SK-N-SH (cell line): Measurements from ENCODE around the gene HS2ST1. TPM values are rescaled to one million over a fixed set of nuclear protein-coding genes. Genes with fewer than 3 reads are reported as not detected.

ENCODE experiments used
- CTCF ChIA-PET: fragments of 300-600, 350-600 bp; formaldehyde crosslinking; extraction: SDS; loops from one replicate; lab custom pipeline; 2021; lab: Yijun Ruan, JAX
- POLR2A ChIA-PET: fragments of 350-600 bp; sonication (Branson Sonifier 250); formaldehyde crosslinking; extraction: SDS; loops from one replicate; lab custom pipeline; 2020; ENCODE audit warnings: antibody characterized with exemption, inconsistent platforms; lab: Yijun Ruan, JAX
- DNase-seq: peaks from one replicate; pipeline ENCODE4 v3.0.0; 2012
- H2AFZ ChIP-seq: fragments of 200-600 bp; sonication (generic); 2 replicates; pipeline ENCODE4 v1.8.1; 2016; ENCODE audit warnings: antibody characterized with exemption, mild to moderate bottlenecking, low read depth
- H3F3A ChIP-seq: fragments of 200-600 bp; sonication (generic); replicated peaks from 2 replicates; pipeline ENCODE3; 2016; ENCODE audit warnings: antibody characterized with exemption, mild to moderate bottlenecking; ENCODE audit not compliant: insufficient read depth
- H3K27ac ChIP-seq, 2 experiments: fragments of 200-500 bp in 1 of 2; fragments of 200-600 bp in 1 of 2; sonication (Bioruptor generic) in 1 of 2; sonication (generic), shearing (Covaris generic) in 1 of 2; 2 replicates each; pipeline versions ENCODE4 v1.5.1 to v1.6.1; 2014 to 2016; ENCODE audit warnings: low read depth in 2 of 2, inconsistent platforms in 1 of 2, low read length in 1 of 2, mild to moderate bottlenecking in 1 of 2, mixed read lengths in 1 of 2
- H3K27me3 ChIP-seq: fragments of 200-600 bp; sonication (generic), shearing (Covaris generic); 2 replicates; pipeline ENCODE4 v1.6.1; 2016; ENCODE audit warnings: mixed run types; ENCODE audit not compliant: insufficient read depth
- H3K36me3 ChIP-seq, 2 experiments: fragments of 200-500 bp in 1 of 2; fragments of 200-600 bp in 1 of 2; sonication (Bioruptor generic) in 1 of 2; sonication (generic) in 1 of 2; replicated peaks in 1 of 2; 2 replicates each; pipeline versions ENCODE3 to v1.5.1; 2014 to 2016; ENCODE audit warnings: low read length in 1 of 2, mild to moderate bottlenecking in 1 of 2; ENCODE audit not compliant: insufficient read depth in 2 of 2, control insufficient read depth in 1 of 2
- H3K4me1 ChIP-seq, 2 experiments: fragments of 200-500 bp in 1 of 2; fragments of 200-600 bp in 1 of 2; sonication (Bioruptor generic) in 1 of 2; sonication (generic), shearing (Covaris generic) in 1 of 2; 2 replicates each; pipeline versions ENCODE4 v1.5.1 to v1.6.1; 2014 to 2016; ENCODE audit warnings: low read depth in 1 of 2, low read length in 1 of 2, mixed run types in 1 of 2; ENCODE audit not compliant: insufficient read depth in 2 of 2, control insufficient read depth in 1 of 2
- H3K4me2 ChIP-seq: fragments of 200-600 bp; sonication (generic), shearing (Covaris generic); 2 replicates; pipeline ENCODE4 v1.6.1; 2017; ENCODE audit warnings: mixed run types
- H3K4me3 ChIP-seq, 2 experiments: fragments of 200-500 bp in 1 of 2; fragments of 200-600 bp in 1 of 2; sonication (Bioruptor generic) in 1 of 2; sonication (generic), shearing (Covaris generic) in 1 of 2; 2 replicates each; pipeline versions ENCODE4 v1.5.1 to v1.8.1; 2014 to 2016; ENCODE audit warnings: low read depth in 2 of 2, inconsistent platforms in 1 of 2, low read length in 1 of 2, mild to moderate bottlenecking in 1 of 2, mixed read lengths in 1 of 2, moderate library complexity in 1 of 2
- H3K79me2 ChIP-seq: fragments of 200-600 bp; sonication (generic); 2 replicates; pipeline ENCODE4 v1.8.1; 2017; ENCODE audit warnings: mild to moderate bottlenecking; ENCODE audit not compliant: insufficient read depth
- H3K9ac ChIP-seq: fragments of 200-600 bp; sonication (generic); 2 replicates; pipeline ENCODE4 v1.6.1; 2017; ENCODE audit warnings: mixed run types
- H3K9me2 ChIP-seq: fragments of 200-600 bp; sonication (generic); 2 replicates; pipeline ENCODE4 v1.6.1; 2017; ENCODE audit warnings: mixed run types
- H3K9me3 ChIP-seq: fragments of 200-600 bp; sonication (generic); 2 replicates; pipeline ENCODE4 v1.6.1; 2017; ENCODE audit warnings: mixed run types, mild to moderate bottlenecking, moderate library complexity
- H4K20me1 ChIP-seq: fragments of 200-600 bp; sonication (generic); 2 replicates; pipeline ENCODE4 v1.6.1; 2017; ENCODE audit warnings: mild to moderate bottlenecking, mixed run types; ENCODE audit not compliant: insufficient read depth
- CTCF ChIP-seq: fragments of 200-600 bp; sonication (generic); IDR thresholded peaks from 2 replicates; pipeline ENCODE4 v1.6.1; 2017; ENCODE audit warnings: antibody characterized with exemption, mild to moderate bottlenecking, moderate library complexity
- ELF1 ChIP-seq: IDR thresholded peaks from 2 replicates; pipeline ENCODE4 v1.4.0; 2012
- EP300 ChIP-seq, 2 experiments: IDR thresholded peaks; 2 replicates each; pipeline versions ENCODE4 v1.4.0 to v1.6.1; 2012; ENCODE audit warnings: borderline replicate concordance in 1 of 2, low read depth in 1 of 2, low read length in 1 of 2
- EZH2phosphoT487 ChIP-seq: fragments of 200-600 bp; sonication (generic); IDR thresholded peaks from 2 replicates; pipeline ENCODE4 v1.6.1; 2017; ENCODE audit warnings: low read depth, mixed run types, mild to moderate bottlenecking, antibody characterized with exemption, moderate library complexity, borderline replicate concordance
- FOSL2 ChIP-seq: IDR thresholded peaks from 2 replicates; pipeline ENCODE4 v1.4.0; 2012; ENCODE audit warnings: low read depth, mild to moderate bottlenecking, moderate library complexity, borderline replicate concordance
- GATA2 ChIP-seq: sonication (generic); formaldehyde crosslinking; IDR thresholded peaks from 2 replicates; pipeline ENCODE4 v1.5.0; 2020; ENCODE audit warnings: mild to moderate bottlenecking, missing genetic modification reagents
- MEF2A ChIP-seq: IDR thresholded peaks from 2 replicates; pipeline ENCODE4 v1.4.0; 2012; ENCODE audit warnings: low read depth, borderline replicate concordance
- NFIC ChIP-seq: IDR thresholded peaks from 2 replicates; pipeline ENCODE4 v1.4.0; 2012; ENCODE audit warnings: borderline replicate concordance
- PBX3 ChIP-seq: IDR thresholded peaks from 2 replicates; pipeline ENCODE4; 2012
- POLR2AphosphoS5 ChIP-seq: IDR thresholded peaks from 2 replicates; pipeline ENCODE4 v1.6.1; 2012; ENCODE audit warnings: low read depth, low read length
- RCOR1 ChIP-seq: fragments of 150-350 bp; IDR thresholded peaks from 2 replicates; pipeline ENCODE4 v1.6.1; 2017; ENCODE audit warnings: antibody characterized with exemption, low read length
- REST ChIP-seq: IDR thresholded peaks from 2 replicates; pipeline ENCODE4 v1.6.1; 2012; ENCODE audit warnings: mild to moderate bottlenecking, low read depth, low read length, moderate library complexity
- RFX5 ChIP-seq: IDR thresholded peaks from 2 replicates; pipeline ENCODE4 v1.6.1; 2012; ENCODE audit warnings: mild to moderate bottlenecking, improper control_type of control experiment, low read length
- TAF1 ChIP-seq: IDR thresholded peaks from 2 replicates; pipeline ENCODE4 v1.6.1; 2012; ENCODE audit warnings: low read depth, mild to moderate bottlenecking, low read length, moderate library complexity, borderline replicate concordance
- USF1 ChIP-seq: IDR thresholded peaks from 2 replicates; pipeline ENCODE4 v1.4.0; 2012; ENCODE audit warnings: low read depth, borderline replicate concordance
- YY1 ChIP-seq: IDR thresholded peaks from 2 replicates; pipeline ENCODE4 v1.4.0; 2012; ENCODE audit warnings: low read depth, mild to moderate bottlenecking
- ZBTB33 ChIP-seq: IDR thresholded peaks from 2 replicates; pipeline ENCODE4 v1.4.0; 2012; ENCODE audit warnings: low read depth, borderline replicate concordance
- WGBS: methylation state at CpG from one replicate; pipeline ENCODE4 v1.1.6; 2017; ENCODE audit warnings: low lambda C conversion rate; 5-methylcytosine and 5-hydroxymethylcytosine counted together
- polyA plus RNA-seq, 3 experiments: library from polyadenylated mRNA; depleted of rRNA; stranded (reverse); fragments of >200 nt; gene quantifications; 2 replicates each; pipeline ENCODE4 v1.2.3, GENCODE V29; 2012

HS2ST1 gene
- polyA plus RNA-seq, 1 of the 3 experiments (the other 2 are of a cell fraction): 16.6 TPM

GRCh38 chr1:87127581-87127980, 213.1 kb downstream of the HS2ST1 start (continued):
- TF ChIP-seq ZBTB33 (no peak), POLR2AphosphoS5 (no peak), EZH2phosphoT487 (no peak)

GRCh38 chr1:87129038-87129437, 214.6 kb downstream of the HS2ST1 start:
- Histone ChIP-seq H3K4me1 (no peaks in the 10 kb centered on the region; a peak in 1 of 4 replicates), H2AFZ (no peak overlapping the region), H3K9me2 (no peaks in the 10 kb centered on the region), H3K27ac (no peak overlapping the region), H3K79me2 (no peaks in the 10 kb centered on the region), H3K4me2 (no peak overlapping the region), H4K20me1 (no peaks in the 10 kb centered on the region), H3K36me3 (no peaks in the 10 kb centered on the region), H3K27me3 (no peaks in the 10 kb centered on the region), H3F3A (no peaks in the 10 kb centered on the region), H3K9ac (no peak overlapping the region), H3K4me3 (no peak overlapping the region), H3K9me3 (no peaks in the 10 kb centered on the region)
- WGBS: 54% methylated on average over 1 of the region's 1 CpG
- no peak for DNase-seq
- POLR2A ChIA-PET: no interaction called here
- no peak for TF ChIP-seq RFX5
- TF ChIP-seq USF1: no peak
- no peak for TF ChIP-seq PBX3
- TF ChIP-seq CTCF: no peak
- TF ChIP-seq ELF1: no peak
- no peak for TF ChIP-seq EP300 (IDR thresholded peaks at IDR 0.05; ENCODE audit: borderline replicate concordance in 1 of 2, low read depth in 1 of 2, low read length in 1 of 2)
- TF ChIP-seq FOSL2: no peak
- no peak for TF ChIP-seq MEF2A
- no peak for TF ChIP-seq RCOR1
- no peak for TF ChIP-seq TAF1
- no peak for TF ChIP-seq EZH2phosphoT487
- no peak for TF ChIP-seq YY1
- no peak for TF ChIP-seq GATA2 (CRISPR knock-in tag)
- no peak for TF ChIP-seq REST
- TF ChIP-seq NFIC: no peak
- CTCF ChIA-PET: no interaction called here
